ENCODE data around the gene DSCAML1.

The DSCAML1 gene

GRCh38 chr11:117532568-117532967 is 264.4 kb downstream of the DSCAML1 start:
- ATAC-seq = no peak
- TF ChIP-seq ZFP3 (CRISPR knock-in tag; IDR thresholded peaks at IDR 0.05) (no peak), GLIS3 (CRISPR knock-in tag; IDR thresholded peaks at IDR 0.05) (no peak), PPARA (CRISPR knock-in tag; IDR thresholded peaks at IDR 0.05; ENCODE audit: borderline replicate concordance) (no peak), SNAI2 (CRISPR knock-in tag; IDR thresholded peaks at IDR 0.05) (no peak), BACH2 (CRISPR knock-in tag; IDR thresholded peaks at IDR 0.05; ENCODE audit: borderline replicate concordance) (no peak), ISL1 (CRISPR knock-in tag; IDR thresholded peaks at IDR 0.05) (no peak), PATZ1 (CRISPR knock-in tag; IDR thresholded peaks at IDR 0.05; ENCODE audit: borderline replicate concordance) (no peak), ARNTL (CRISPR knock-in tag; IDR thresholded peaks at IDR 0.05; ENCODE audit: borderline replicate concordance, low read depth) (no peak), TSHZ2 (CRISPR knock-in tag; IDR thresholded peaks at IDR 0.05) (no peak), ZC3H10 (CRISPR knock-in tag; IDR thresholded peaks at IDR 0.05) (no peak), ZFP30 (CRISPR knock-in tag; IDR thresholded peaks at IDR 0.05) (no peak), ESRRG (CRISPR knock-in tag; IDR thresholded peaks at IDR 0.05) (no peak), POU6F1 (CRISPR knock-in tag; IDR thresholded peaks at IDR 0.05; ENCODE audit: borderline replicate concordance, low read depth) (no peak), ZNF8 (CRISPR knock-in tag; IDR thresholded peaks at IDR 0.05) (no peak)

GRCh38 chr11:117529816-117530215 is 267.2 kb downstream of the DSCAML1 start:
- ATAC-seq = no peak
- no peak for TF ChIP-seq SNAI2 (CRISPR knock-in tag; IDR thresholded peaks at IDR 0.05)
- no peak for TF ChIP-seq CREB5 (CRISPR knock-in tag; IDR thresholded peaks at IDR 0.05; ENCODE audit: low read depth)
- TF ChIP-seq ZNF8 (CRISPR knock-in tag; IDR thresholded peaks at IDR 0.05) = no peak

GRCh38 chr11:117528097-117528721 is 268.8 kb downstream of the DSCAML1 start:
- no peak for ATAC-seq
- TF ChIP-seq ZNF70 (CRISPR knock-in tag; IDR thresholded peaks at IDR 0.05) (no peak), ZNF565 (CRISPR knock-in tag; conservative IDR thresholded peaks at IDR 0.05; ENCODE audit: low read depth) (no peak), ZFP3 (CRISPR knock-in tag; IDR thresholded peaks at IDR 0.05) (no peak), RARB (CRISPR knock-in tag; IDR thresholded peaks at IDR 0.05) (no peak), TOX (CRISPR knock-in tag; IDR thresholded peaks at IDR 0.05; ENCODE audit: borderline replicate concordance) (no peak), CSRNP3 (CRISPR knock-in tag; IDR thresholded peaks at IDR 0.05) (no peak), POU6F1 (CRISPR knock-in tag; IDR thresholded peaks at IDR 0.05; ENCODE audit: borderline replicate concordance, low read depth) (no peak), BACH2 (CRISPR knock-in tag; IDR thresholded peaks at IDR 0.05; ENCODE audit: borderline replicate concordance) (no peak), ISL1 (CRISPR knock-in tag; IDR thresholded peaks at IDR 0.05) (no peak), ARNTL (CRISPR knock-in tag; IDR thresholded peaks at IDR 0.05; ENCODE audit: borderline replicate concordance, low read depth) (no peak), CREB5 (CRISPR knock-in tag; IDR thresholded peaks at IDR 0.05; ENCODE audit: low read depth) (no peak), ZFP30 (CRISPR knock-in tag; IDR thresholded peaks at IDR 0.05) (no peak), ZNF8 (CRISPR knock-in tag; IDR thresholded peaks at IDR 0.05) (no peak), ESRRG (CRISPR knock-in tag; IDR thresholded peaks at IDR 0.05) (no peak), PPARA (CRISPR knock-in tag; IDR thresholded peaks at IDR 0.05; ENCODE audit: borderline replicate concordance) (no peak), TCF4 (CRISPR knock-in tag; IDR thresholded peaks at IDR 0.05; ENCODE audit: borderline replicate concordance) (no peak), SNAI2 (CRISPR knock-in tag; IDR thresholded peaks at IDR 0.05) (no peak), ZC3H10 (CRISPR knock-in tag; IDR thresholded peaks at IDR 0.05) (no peak), CSDC2 (CRISPR knock-in tag; IDR thresholded peaks at IDR 0.05) (no peak)

All from SK-N-SH treated with all-trans-retinoic acid at 6 μM for 48 hours (cell line).